HG03064 (cell line): ENCODE data around the gene HLA-DMA.

Experiments
- ATAC-seq: cut with Tn5 transposase; IDR thresholded peaks from one replicate; pipeline ENCODE4 v1.9.1; 2021; ENCODE audit warnings: low read depth; ENCODE audit not compliant: unreplicated experiment

The HLA-DMA gene

DNA sequence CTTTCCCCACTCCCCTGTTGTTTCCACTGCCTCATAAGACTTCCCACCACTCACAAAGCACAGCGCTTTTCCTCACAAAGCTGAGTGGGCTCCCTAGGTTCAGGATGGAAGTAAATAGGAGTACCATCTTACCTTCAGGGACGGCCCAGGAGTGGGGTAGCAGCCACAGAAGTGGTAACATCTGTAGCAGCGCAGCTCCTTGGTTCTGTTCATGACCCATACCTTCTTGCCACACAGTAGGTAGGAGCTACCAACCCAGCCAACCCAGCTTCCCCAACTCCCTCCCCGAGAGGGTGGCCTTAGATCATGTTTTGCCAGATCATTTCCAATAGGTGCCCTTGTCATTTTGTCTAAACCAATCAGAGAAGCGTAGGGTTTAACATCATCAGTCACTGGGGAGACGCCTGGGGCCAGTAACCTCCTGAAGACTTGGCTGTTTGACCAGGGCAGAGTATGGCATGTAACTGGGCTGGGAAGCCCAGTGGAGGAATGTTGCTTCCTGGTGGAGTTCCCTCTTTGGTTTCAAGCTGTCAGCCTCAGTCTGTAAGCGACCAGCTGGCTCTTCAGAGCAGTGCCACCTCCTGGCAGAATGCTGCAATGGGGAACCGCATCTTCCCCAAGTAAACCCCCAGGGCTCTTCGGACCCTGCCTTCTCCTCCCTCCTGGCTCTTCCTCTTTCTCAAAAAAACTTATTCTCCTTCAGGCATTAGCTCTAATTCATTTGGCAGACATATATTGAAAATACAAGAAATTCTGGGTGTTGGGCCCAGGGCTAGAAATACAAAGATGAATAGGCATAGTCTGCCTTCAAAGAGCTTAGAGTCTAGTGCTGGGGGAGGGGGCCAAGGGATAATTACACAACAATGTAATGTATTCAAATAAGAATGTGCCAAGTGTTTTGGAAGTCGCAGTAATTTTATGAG lies at the start of gene HLA-DMA:
HLA-DMA (minus strand) TSS at position 281 of the 923 bp plus-strand sequence; CDS start at position 220, 61 bp downstream.
- ATAC-seq, result peak; percentile 71

DNA sequence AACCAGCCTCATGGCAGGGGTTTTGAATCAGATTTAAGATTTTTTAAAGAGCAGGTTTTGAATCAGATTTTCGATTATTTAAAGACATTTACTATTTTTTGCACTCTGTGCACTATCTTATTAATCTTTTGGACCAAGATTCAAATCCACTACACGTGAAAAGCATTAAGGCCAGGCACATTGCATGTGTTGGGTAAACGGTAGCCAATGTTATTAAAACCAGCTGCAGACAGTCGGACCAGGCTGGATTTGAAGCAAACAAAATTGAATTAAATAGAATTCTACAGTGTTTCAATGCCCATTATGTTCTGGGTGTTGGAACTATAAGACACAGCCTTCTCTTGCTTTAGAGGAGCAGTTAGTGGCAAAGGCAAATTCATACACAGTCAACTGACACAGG lies 48.8 kb upstream of the HLA-DMA start:
- ATAC-seq, result no peak

DNA sequence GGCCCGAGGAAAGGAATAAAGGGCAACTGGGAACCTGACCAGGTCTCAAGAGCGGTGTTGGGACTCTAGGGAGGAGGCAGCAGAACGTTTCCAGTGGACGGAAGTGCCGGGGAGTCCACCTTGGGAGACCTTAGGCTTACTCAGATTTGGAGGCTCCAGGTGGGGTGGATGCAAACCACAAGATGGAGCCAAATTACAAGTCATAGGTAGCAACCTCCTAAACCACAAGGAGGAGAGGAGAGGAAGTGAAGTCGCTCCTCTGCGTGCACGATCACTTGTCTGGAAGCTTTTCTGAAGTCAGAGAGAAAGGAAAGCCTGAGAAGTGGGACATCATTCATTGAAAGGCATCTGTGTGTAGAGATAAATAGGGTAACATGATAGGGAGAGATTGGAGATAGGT lies 47.2 kb upstream of the HLA-DMA start:
- ATAC-seq, result no peak

DNA sequence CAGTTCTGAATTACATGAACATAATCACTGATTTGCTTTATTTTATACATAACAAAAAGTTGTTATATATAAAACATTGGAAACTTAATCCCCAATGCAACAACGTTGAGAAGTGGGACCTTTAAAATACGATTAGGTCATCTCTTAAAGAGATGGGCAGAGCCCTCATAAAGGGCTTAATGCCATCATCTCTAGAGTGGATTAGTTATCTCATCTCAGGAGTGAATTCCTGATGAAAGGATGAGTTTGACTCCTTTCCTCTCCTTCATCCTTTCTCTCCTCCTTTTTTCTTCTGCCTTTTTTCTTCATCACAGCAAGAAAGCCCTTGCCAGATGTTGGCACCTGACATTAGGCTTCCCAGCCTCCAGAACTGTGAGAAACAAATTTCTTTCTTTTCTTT lies 42.6 kb upstream of the HLA-DMA start:
- ATAC-seq, result no peak

DNA sequence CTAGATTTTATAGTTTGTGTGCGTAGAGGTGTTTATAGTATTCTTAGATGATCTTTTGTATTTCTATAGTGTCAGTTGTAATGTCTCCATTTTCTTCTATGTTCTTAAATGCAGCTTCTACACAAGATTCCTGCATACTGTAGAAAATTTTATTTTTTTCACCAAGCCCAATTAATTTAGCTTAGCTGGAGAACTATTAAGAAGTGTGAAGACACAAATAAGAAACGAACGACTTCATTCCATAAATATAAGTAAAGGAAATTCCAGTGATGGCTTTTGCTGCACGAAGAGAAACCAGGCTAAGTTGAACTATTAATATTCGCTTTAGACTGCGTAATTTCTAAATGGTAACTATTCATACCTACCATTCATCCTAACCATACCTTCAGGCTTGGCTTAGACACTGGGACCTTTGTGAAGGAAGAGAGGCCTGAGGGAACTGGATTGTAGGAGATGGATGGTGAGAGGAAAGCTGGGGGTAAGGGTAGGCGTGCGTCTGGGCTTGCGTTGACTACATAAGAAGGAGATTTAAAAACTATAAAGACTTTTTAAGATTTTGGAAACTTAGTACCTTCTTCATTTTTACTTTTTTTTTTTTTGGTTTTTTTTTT lies 40.6 kb upstream of the HLA-DMA start:
- ATAC-seq, result no peak

DNA sequence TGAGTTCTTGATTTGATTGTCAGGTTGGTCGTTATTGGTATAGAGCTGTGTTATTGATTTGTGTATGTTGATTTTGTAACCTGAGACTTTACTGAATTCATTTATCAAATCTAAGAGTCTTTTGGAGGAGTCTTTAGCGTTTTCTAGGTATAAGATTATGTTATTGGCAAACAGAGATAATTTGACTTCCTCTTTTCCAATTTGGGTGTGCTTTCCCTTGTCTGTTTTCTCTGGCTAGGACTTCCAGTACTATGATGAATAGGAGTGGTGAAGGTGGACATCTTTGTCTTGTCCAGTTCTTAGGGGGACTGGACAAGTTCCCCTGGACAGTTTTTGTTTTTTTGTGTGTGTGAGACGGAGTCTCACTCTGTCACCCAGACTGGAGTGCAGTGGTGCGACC lies 39.1 kb upstream of the HLA-DMA start:
- no peak for ATAC-seq

DNA sequence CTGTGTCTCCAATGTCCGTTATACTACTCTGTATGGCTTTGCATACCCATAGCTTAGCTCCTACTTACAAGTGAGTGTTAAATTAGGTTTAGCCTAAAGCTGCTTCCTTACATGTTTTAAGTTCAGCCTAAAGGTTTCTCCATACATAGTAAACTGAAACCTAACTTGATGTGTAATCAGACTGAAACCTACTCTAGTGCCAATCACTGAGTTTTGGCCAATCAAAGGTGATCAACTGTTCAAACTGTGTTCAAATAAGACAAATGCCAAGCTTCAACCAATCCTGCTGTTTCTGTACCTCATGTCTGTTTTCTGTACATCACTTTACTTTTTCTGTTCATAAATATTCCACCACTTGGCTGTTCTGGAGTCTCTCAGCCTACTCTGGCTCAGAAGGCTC lies 36.5 kb upstream of the HLA-DMA start:
- no peak for ATAC-seq

DNA sequence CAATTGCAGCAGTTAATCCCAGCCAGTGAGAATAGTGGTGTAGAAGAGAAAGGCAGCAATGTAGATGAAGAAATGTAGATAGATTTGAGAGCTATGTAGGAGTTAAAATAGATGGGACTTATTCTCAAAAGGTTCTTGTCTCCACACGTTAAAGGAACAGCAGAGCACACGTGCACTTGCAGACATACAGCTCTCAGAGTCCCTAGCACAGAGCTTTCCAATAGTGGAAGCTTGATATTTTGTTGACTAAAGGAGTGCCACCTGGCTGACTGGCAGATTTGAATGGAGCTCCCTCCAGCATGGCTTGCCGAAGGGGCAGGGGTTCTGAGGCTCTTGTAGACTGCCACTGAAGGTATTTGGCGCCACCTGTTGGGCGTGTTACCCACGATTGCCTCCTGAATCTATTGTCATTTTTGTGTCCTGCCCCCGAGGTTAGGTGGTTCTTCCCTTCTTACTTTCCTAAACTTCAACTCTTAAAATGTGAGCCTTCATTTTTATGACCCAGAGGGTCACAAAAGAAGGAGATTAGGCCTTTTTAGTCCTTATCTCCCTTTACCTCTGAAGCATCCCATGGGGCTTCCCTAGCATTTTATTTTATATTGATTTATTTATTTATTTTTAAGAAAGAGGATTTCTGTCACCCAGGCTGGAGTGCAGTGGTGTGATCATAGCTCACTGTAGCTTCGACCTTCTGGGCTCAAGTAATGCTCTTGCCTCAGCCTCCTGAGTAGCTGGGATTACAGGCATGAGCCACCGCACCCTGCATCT lies 31.9 kb upstream of the HLA-DMA start:
- no peak for ATAC-seq

DNA sequence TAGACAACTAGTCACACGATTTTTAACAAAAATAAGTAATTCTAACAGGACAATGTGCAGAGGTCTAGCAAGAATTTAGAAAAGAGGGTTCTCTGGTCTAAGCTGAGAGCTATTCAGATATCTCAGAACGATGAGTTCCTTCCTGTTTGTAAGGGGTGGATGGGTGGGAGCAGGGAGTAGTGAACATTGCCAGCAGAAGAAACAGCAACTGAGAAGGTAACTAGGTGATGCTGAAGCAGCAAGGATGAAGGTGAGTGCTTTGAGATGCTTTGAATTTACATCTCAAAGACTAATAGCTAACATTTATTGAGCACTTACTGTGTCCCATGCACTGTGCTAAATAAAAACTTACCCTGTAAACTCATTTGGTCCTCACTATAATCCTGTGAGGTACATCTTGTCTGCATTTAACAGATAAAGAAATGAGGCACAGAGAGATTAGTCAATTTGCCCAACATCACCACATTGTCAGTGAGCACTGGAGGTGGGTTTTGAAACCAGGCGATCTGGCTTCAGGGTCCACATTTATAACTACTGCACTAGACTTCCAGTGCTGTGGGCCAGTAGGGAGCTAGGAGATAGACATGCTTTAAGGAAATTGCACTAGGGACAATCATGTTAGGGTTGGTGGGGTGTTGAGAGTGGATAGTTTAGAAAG lies 31.2 kb upstream of the HLA-DMA start:
- no peak for ATAC-seq

DNA sequence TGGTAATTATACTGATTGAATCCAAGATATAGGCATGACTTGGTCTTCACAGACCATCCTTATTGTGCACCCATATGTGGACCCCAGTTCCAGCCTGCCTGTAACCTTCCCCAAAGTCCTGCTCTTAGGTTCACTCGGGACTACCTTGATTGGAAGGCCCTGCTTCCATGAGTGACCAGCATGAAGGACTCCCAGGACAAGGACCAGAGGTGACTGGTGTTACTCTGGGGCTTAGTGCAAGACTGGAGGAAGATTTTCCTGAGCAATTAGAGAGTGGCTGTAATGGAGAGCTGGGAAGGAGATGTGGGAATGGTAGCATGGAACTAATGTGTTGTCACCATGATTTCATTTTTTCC lies 30.6 kb upstream of the HLA-DMA start:
- ATAC-seq, result no peak

DNA sequence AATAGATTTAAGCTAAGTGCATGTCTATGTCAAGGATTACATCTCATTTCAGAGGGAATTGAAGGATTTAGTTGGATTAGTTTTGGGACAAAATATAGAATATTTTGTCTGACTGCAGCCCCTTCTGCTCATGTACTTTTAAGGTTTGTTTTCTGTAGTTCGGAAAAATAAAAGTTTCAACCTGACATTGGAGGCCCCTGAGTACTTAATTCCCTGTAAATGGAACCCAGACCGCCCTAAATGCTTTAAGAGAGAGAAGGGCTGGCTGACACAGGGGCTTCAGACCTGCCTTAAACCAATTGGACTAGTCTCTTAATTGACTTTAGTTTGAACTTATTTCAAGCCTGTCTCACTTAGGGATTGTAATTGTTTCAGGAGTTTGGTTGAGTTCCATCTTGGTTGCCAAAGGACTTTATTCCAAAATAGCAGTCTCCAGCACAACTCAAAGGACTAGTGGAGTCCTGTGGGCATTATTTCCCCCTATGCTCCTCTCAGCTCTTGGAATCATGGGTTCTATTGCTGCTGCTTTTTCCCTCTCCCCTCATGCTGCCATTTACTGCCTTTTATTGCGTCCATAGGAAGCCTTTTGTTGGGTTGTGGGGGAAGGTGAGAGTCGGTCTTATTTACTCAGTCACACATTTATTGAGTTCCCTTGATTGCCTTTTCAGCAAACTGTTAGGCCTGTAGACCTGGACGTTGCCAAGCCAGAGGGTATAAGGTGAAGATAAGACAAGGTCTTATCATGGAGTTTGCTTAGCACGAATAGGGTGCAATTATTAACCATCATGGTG lies 30.0 kb upstream of the HLA-DMA start:
- no peak for ATAC-seq

DNA sequence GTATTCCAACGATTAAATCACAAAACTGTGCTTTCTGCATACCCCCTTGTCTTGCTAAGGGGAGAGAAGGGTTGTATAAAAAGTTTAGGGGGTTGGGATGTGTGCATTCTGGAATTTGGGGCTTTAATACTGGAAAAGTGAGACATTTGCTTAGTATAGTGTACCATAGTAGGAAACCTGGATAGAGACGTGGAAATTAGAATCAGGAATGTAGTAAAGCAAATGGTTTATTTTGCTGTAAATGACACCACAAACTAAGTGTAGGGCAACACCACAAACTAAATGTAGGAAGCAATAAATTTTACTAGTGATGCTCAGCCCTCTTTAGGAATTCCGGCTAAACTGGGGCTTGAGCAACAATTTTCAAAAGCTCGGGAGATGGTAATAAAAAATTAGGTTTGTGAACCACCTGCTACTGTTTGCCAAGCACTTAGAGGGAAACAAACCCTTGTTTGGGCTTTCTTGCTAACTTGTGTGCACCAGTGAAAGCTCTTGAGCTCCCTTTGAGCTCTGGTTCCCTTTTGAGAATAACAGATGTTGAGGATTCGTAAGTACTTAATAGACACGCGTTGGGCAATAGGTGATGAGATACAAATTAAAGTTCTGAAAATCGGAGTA lies 29.3 kb upstream of the HLA-DMA start:
- no peak for ATAC-seq

DNA sequence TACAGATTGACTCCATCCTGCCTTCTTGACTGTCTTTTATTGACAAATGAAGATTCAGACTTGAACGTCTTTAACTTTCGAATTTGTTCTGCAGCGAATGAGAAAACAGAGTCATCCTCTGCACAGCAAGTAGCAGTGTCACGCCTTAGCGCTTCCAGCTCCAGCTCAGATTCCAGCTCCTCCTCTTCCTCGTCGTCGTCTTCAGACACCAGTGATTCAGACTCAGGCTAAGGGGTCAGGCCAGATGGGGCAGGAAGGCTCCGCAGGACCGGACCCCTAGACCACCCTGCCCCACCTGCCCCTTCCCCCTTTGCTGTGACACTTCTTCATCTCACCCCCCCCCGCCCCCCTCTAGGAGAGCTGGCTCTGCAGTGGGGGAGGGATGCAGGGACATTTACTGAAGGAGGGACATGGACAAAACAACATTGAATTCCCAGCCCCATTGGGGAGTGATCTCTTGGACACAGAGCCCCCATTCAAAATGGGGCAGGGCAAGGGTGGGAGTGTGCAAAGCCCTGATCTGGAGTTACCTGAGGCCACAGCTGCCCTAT lies 27.7 kb upstream of the HLA-DMA start:
- ATAC-seq, result no peak

DNA sequence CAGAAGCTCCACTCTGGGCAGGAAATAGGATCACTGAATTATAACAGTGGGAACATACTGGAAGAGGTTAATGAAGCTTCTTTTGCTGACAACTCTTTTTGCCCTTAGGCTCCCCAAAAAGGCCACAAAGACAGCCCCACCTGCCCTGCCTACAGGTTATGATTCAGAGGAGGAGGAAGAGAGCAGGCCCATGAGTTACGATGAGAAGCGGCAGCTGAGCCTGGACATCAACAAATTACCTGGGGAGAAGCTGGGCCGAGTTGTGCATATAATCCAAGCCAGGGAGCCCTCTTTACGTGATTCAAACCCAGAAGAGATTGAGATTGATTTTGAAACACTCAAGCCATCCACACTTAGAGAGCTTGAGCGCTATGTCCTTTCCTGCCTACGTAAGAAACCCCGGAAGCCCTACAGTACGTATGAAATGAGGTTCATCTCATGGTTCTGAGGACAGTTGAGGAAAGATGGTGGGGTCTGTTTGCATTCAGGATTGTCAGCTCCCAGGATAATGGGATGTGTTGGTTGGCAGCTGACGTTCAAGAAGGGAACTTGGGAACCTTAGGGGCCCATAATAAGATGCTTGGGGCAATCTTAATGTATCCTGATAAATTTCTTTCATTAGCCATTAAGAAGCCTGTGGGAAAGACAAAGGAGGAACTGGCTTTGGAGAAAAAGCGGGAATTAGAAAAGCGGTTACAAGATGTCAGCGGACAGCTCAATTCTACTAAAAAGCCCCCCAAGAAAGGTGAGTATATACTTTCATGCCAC lies 27.0 kb upstream of the HLA-DMA start:
- no peak for ATAC-seq

DNA sequence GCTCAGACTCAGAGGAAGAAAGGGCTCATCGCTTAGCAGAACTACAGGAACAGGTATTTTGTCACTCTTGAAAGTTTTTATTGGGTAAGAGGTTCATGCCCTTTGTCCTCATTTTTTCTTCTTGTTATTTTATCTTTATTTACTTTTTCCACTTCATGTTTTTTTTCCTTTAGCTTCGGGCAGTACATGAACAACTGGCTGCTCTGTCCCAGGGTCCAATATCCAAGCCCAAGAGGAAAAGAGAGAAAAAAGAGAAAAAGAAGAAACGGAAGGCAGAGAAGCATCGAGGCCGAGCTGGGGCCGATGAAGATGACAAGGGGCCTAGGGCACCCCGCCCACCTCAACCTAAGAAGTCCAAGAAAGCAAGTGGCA lies 25.0 kb upstream of the HLA-DMA start:
- ATAC-seq, result no peak

DNA sequence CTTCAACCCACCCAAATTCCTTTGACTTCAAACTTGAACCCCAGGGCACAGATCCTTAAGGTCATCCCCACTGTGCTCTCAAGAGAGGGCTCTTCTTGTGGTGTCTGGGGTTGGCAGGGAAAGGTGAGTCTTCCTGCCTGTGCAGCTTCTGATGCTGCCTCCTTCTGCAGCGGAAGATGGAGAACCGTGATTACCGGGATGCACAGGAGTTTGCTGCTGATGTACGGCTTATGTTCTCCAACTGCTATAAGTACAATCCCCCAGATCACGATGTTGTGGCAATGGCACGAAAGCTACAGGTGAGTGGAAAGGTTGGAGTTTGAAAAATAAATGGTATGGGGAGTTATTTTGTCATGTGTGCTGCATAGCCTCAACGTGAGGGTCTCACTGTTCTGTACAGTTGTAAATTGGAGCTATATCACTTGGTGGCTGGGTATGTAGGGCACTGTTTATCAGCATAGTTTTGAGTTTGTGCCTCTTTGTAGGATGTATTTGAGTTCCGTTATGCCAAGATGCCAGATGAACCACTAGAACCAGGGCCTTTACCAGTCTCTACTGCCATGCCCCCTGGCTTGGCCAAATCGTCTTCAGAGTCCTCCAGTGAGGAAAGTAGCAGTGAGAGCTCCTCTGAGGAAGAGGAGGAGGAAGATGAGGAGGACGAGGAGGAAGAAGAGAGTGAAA lies 24.5 kb upstream of the HLA-DMA start:
- ATAC-seq, result no peak

DNA sequence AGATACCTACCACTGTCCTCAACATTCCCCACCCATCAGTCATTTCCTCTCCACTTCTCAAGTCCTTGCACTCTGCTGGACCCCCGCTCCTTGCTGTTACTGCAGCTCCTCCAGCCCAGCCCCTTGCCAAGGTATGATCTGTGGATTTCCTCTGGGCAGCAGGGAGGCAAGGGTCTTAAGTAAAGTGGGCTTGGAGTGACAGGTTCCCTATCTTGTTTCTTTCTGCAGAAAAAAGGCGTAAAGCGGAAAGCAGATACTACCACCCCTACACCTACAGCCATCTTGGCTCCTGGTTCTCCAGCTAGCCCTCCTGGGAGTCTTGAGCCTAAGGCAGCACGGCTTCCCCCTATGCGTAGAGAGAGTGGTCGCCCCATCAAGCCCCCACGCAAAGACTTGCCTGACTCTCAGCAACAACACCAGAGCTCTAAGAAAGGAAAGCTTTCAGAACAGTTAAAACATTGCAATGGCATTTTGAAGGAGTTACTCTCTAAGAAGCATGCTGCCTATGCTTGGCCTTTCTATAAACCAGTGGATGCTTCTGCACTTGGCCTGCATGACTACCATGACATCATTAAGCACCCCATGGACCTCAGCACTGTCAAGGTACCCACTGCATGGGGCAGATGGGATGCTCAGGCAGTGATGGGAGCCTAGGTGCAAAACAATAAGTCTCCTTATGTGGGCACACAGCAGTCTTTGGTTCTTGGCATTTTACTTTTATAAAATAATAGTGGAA lies 23.6 kb upstream of the HLA-DMA start:
- no peak for ATAC-seq
